ENCODE results near the gene POLDIP3.
A peak's percentile ranks its signal among the peaks of the same experiment; 100 is the strongest.
"Not testable (repeated sequence)": the region's sequence is repeated elsewhere in the genome, so short reads cannot be mapped to it uniquely, and the experiment has no call there.

The POLDIP3 gene

GRCh38 chr22:42548597-42549330 is 65.9 kb downstream of the POLDIP3 start:
- FAIRE-seq, result no peak
- no peak for DNase-seq (ENCODE audit: insufficient read length, low spot score)
- TF ChIP-seq POLR2A (IDR thresholded peaks at IDR 0.05; ENCODE audit: low read depth, low read length) (no peak), POU2F2 (IDR thresholded peaks at IDR 0.05; ENCODE audit: low read depth, low read length) (no peak)

- not testable (repeated sequence) for FAIRE-seq; DNase-seq (ENCODE audit: insufficient read length, low spot score)
Observed at GRCh38 chr22:42548126-42548525, 66.6 kb downstream of the POLDIP3 start.

GRCh38 chr22:42547562-42547961 is 67.1 kb downstream of the POLDIP3 start:
- DNase-seq (ENCODE audit: insufficient read length, low spot score), result no peak
- no peak for FAIRE-seq
- TF ChIP-seq SPI1 (IDR thresholded peaks at IDR 0.05; ENCODE audit: low read depth, low read length), result no peak
- no peak for TF ChIP-seq POLR2A (IDR thresholded peaks at IDR 0.05; ENCODE audit: low read depth, low read length)
- TF ChIP-seq TAF1 (IDR thresholded peaks at IDR 0.05; ENCODE audit: low read depth, low read length), result no peak
- TF ChIP-seq POLR2AphosphoS5 (IDR thresholded peaks at IDR 0.05; ENCODE audit: low read depth, low read length), result no peak
- no peak for TF ChIP-seq POU2F2 (IDR thresholded peaks at IDR 0.05; ENCODE audit: low read depth, low read length)
- TF ChIP-seq PAX5 (IDR thresholded peaks at IDR 0.05; ENCODE audit: insufficient read depth, low read length, severe bottlenecking), result no peak

GRCh38 chr22:42544686-42545085 is 70.0 kb downstream of the POLDIP3 start:
- TF ChIP-seq POLR2AphosphoS5 (IDR thresholded peaks at IDR 0.05; ENCODE audit: low read depth, low read length), result no peak
- no peak for TF ChIP-seq TAF1 (IDR thresholded peaks at IDR 0.05; ENCODE audit: low read depth, low read length)
- TF ChIP-seq POLR2A (IDR thresholded peaks at IDR 0.05; ENCODE audit: low read depth, low read length), result no peak
- TF ChIP-seq PAX5 (IDR thresholded peaks at IDR 0.05; ENCODE audit: insufficient read depth, low read length, severe bottlenecking), result no peak
- no peak for TF ChIP-seq SPI1 (IDR thresholded peaks at IDR 0.05; ENCODE audit: low read depth, low read length)
- no peak for TF ChIP-seq POU2F2 (IDR thresholded peaks at IDR 0.05; ENCODE audit: low read depth, low read length)
- no peak for DNase-seq (ENCODE audit: insufficient read length, low spot score)
- no peak for FAIRE-seq

GRCh38 chr22:42539236-42539771 is 75.4 kb downstream of the POLDIP3 start:
- peak; percentile 95 for FAIRE-seq
- DNase-seq (ENCODE audit: insufficient read length, low spot score), result not testable (repeated sequence)

GRCh38 chr22:42537199-42537831 is 77.4 kb downstream of the POLDIP3 start:
- peak; percentile 84 for FAIRE-seq
- not testable (repeated sequence) for DNase-seq (ENCODE audit: insufficient read length, low spot score)

GRCh38 chr22:42536634-42537033 is 78.0 kb downstream of the POLDIP3 start:
- not testable (repeated sequence) for DNase-seq (ENCODE audit: insufficient read length, low spot score); FAIRE-seq

More at GRCh38 chr22:42537199-42537831, 77.4 kb downstream of the POLDIP3 start:
- TF ChIP-seq POU2F2 (IDR thresholded peaks at IDR 0.05; ENCODE audit: low read depth, low read length), result peak; percentile 70; the same call in 1 of the 2 replicates

GRCh38 chr22:42536166-42536565 is 78.5 kb downstream of the POLDIP3 start:
- no peak for TF ChIP-seq POU2F2 (IDR thresholded peaks at IDR 0.05; ENCODE audit: low read depth, low read length)
- DNase-seq (ENCODE audit: insufficient read length, low spot score), result no peak
- FAIRE-seq, result no peak

- not testable (repeated sequence) for DNase-seq (ENCODE audit: insufficient read length, low spot score)
- FAIRE-seq, result peak; percentile 13
Observed at GRCh38 chr22:42535082-42535731, 79.5 kb downstream of the POLDIP3 start.

All from GM12891 (cell line).